ENCODE data around the gene COL4A2. TPM values are rescaled to one million over a fixed set of nuclear protein-coding genes. Genes with fewer than 3 reads are reported as not detected.

COL4A2 gene
- total RNA-seq, 1 experiment from 2014 or later, result 66.0 TPM

- H3K4me3 Mint-ChIP-seq (ENCODE audit: unreplicated experiment), result no peak overlapping the region
- no peak for TF ChIP-seq CTCF (IDR thresholded peaks at IDR 0.05; ENCODE audit: unreplicated experiment)
- ChIA-PET CTCF (interaction anchor here (1.1 kb wide), 1 partner anchor 181 kb away, joined by 5 read pairs; no protein-coding TSS in a partner anchor), POLR2A (no interaction called here)
- no peak for DNase-seq (ENCODE audit: unreplicated experiment)
- H3K4me1 Mint-ChIP-seq (ENCODE audit: insufficient read depth, unreplicated experiment), result peaks cover 23% of the 10 kb centered on the region
- H3K27ac Mint-ChIP-seq (ENCODE audit: low read depth, unreplicated experiment), result no peak overlapping the region
- H3K36me3 Mint-ChIP-seq (ENCODE audit: insufficient read depth, unreplicated experiment), result no peaks in the 10 kb centered on the region
- intact Hi-C loops (cut with micrococcal nuclease), result no loop called here
- H3K9me3 Mint-ChIP-seq (ENCODE audit: unreplicated experiment), result no peaks in the 10 kb centered on the region
- no TSS peak for BruUV-seq (replicated peaks)
- no peaks in the 10 kb centered on the region for H3K27me3 Mint-ChIP-seq (ENCODE audit: insufficient read depth, unreplicated experiment)
Observed at GRCh38 chr13:110263404-110263803, 43.7 kb upstream of the COL4A2 start.

GRCh38 chr13:110263888-110264287 lies 43.2 kb upstream of the COL4A2 start:
- intact Hi-C loops (cut with micrococcal nuclease), result no loop called here

GRCh38 chr13:110264685-110265275 lies 42.3 kb upstream of the COL4A2 start:
- CTCF ChIA-PET, result interaction anchor here (1.4 kb wide), 1 partner anchor 12 kb away, joined by 3 read pairs; no protein-coding TSS in a partner anchor
- H3K27me3 Mint-ChIP-seq (ENCODE audit: insufficient read depth, unreplicated experiment), result no peaks in the 10 kb centered on the region
- H3K27ac Mint-ChIP-seq (ENCODE audit: low read depth, unreplicated experiment), result no peak overlapping the region
- no peak for DNase-seq (ENCODE audit: unreplicated experiment)
- no TSS peak for BruUV-seq (replicated peaks)
- no peak overlapping the region for H3K4me3 Mint-ChIP-seq (ENCODE audit: unreplicated experiment)
- TF ChIP-seq CTCF (IDR thresholded peaks at IDR 0.05; ENCODE audit: unreplicated experiment), result no peak
- no peaks in the 10 kb centered on the region for H3K36me3 Mint-ChIP-seq (ENCODE audit: insufficient read depth, unreplicated experiment)
- no peaks in the 10 kb centered on the region for H3K9me3 Mint-ChIP-seq (ENCODE audit: unreplicated experiment)
- H3K4me1 Mint-ChIP-seq (ENCODE audit: insufficient read depth, unreplicated experiment), result peaks cover 14% of the 10 kb centered on the region
- intact Hi-C loops (cut with micrococcal nuclease), result no loop called here
- POLR2A ChIA-PET, result no interaction called here

More at GRCh38 chr13:110263888-110264287, 43.2 kb upstream of the COL4A2 start:
- peaks cover 22% of the 10 kb centered on the region for H3K4me1 Mint-ChIP-seq (ENCODE audit: insufficient read depth, unreplicated experiment)
- H3K27me3 Mint-ChIP-seq (ENCODE audit: insufficient read depth, unreplicated experiment), result no peaks in the 10 kb centered on the region
- TF ChIP-seq CTCF (IDR thresholded peaks at IDR 0.05; ENCODE audit: unreplicated experiment), result no peak
- no peaks in the 10 kb centered on the region for H3K36me3 Mint-ChIP-seq (ENCODE audit: insufficient read depth, unreplicated experiment)
- no peaks in the 10 kb centered on the region for H3K9me3 Mint-ChIP-seq (ENCODE audit: unreplicated experiment)
- H3K27ac Mint-ChIP-seq (ENCODE audit: low read depth, unreplicated experiment), result no peak overlapping the region
- ChIA-PET POLR2A (no interaction called here), CTCF (interaction anchor here (1.1 kb wide), 1 partner anchor 180 kb away, joined by 5 read pairs; no protein-coding TSS in a partner anchor)
- no peak overlapping the region for H3K4me3 Mint-ChIP-seq (ENCODE audit: unreplicated experiment)
- no TSS peak for BruUV-seq (replicated peaks)
- no peak for DNase-seq (ENCODE audit: unreplicated experiment)

- TF ChIP-seq CTCF (IDR thresholded peaks at IDR 0.05; ENCODE audit: unreplicated experiment), result no peak
- H3K27me3 Mint-ChIP-seq (ENCODE audit: insufficient read depth, unreplicated experiment), result no peaks in the 10 kb centered on the region
- no peak overlapping the region for H3K4me3 Mint-ChIP-seq (ENCODE audit: unreplicated experiment)
- no peak overlapping the region for H3K27ac Mint-ChIP-seq (ENCODE audit: low read depth, unreplicated experiment)
- POLR2A ChIA-PET, result no interaction called here
- H3K9me3 Mint-ChIP-seq (ENCODE audit: unreplicated experiment), result no peaks in the 10 kb centered on the region
- no TSS peak for BruUV-seq (replicated peaks)
- CTCF ChIA-PET, result interaction anchor here (0.7 to 1.4 kb wide), 2 partner anchors 12 to 79 kb away, joined by 3 to 4 read pairs; no protein-coding TSS in a partner anchor
- no peak for DNase-seq (ENCODE audit: unreplicated experiment)
- H3K4me1 Mint-ChIP-seq (ENCODE audit: insufficient read depth, unreplicated experiment), result peaks cover 9% of the 10 kb centered on the region
- no peaks in the 10 kb centered on the region for H3K36me3 Mint-ChIP-seq (ENCODE audit: insufficient read depth, unreplicated experiment)
- intact Hi-C loops (cut with micrococcal nuclease), result no loop called here
Observed at GRCh38 chr13:110265341-110265681, 41.8 kb upstream of the COL4A2 start.
